GM19328 (cell line): ENCODE data around the gene NGRN.
"Not testable (repeated sequence)": the region's sequence is repeated elsewhere in the genome, so short reads cannot be mapped to it uniquely, and the experiment has no call there.

Experiments
- ATAC-seq: cut with Tn5 transposase; IDR thresholded peaks from one replicate; pipeline ENCODE4 v1.9.1; 2021; ENCODE audit warnings: mild to moderate bottlenecking, moderate library complexity; ENCODE audit not compliant: unreplicated experiment

NGRN gene

GRCh38 chr15:90233387-90234095 lies 31.9 kb upstream of the NGRN start, which contains the start of gene CIB1:
TSS of gene CIB1 (minus strand) at chr15:90233941. CDS start at chr15:90233885, 56 bp downstream.
- peak; percentile 78 for ATAC-seq

DNA sequence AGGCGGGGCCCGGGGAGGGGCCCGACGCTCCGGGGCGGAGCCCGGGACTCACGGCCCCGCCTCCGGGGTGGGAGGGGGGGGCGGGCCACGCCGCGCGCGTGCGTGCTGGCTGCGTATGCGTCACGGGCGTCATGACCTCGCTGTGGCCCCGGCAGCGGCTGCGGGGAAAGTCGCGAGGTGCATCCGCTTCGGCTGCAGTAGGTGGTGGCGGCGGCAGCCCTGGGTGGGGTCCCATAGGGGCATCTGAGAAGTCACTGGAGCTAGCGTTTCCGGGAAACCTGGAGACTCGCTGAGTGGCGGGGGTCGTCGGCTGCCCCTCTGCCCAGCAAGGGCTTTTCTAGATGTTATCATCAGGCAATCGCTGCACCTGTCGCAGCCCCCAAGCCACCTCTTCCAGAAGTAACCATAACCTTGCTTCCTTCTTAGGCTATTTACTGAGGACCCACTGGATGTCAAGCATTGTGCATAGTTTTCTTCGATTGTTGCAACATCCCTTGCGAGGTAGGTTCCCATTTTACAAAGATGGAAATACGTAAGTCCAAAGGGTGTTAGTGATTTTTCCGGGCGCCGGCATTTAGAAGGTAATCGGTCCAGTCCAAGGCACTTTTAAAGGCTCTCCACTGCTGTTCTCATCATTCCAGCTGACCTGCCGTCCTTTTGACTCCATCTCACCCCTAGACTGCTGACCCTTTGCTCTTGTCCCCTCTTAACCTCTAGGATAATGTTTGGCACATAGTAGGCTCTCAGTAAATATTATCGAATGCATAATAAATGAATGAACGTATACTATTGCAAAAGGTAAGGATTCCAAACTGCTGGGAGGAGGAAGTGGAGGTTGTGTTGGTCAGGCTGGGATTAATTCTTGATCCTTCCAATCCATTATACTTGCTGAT lies 31.1 kb upstream of the NGRN start, which contains the start of gene GDPGP1:
Gene GDPGP1 (plus strand): TSS at position 114 of the 893 bp plus-strand sequence. CDS start 6,700 bp downstream, outside the sequence.
- ATAC-seq, result peak; percentile 71

DNA sequence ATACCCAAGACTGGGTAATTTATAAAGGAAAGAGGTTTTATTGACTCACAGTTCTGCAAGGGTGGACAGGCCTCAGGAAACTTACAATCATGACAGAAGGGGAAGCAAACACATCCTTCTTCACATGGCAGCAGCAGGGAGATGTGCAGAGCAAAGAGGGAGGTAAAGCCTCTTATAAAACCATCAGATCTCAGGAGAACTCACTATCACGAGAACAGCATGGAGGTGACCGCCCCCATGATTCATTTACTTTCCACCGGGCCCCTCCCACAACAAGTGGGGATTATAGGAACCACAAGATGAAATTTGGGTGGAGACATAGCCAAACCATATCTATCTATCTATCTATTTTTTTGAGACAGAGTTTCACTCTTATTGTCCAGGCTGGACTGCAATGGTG lies 26.1 kb upstream of the NGRN start:
- no peak for ATAC-seq

DNA sequence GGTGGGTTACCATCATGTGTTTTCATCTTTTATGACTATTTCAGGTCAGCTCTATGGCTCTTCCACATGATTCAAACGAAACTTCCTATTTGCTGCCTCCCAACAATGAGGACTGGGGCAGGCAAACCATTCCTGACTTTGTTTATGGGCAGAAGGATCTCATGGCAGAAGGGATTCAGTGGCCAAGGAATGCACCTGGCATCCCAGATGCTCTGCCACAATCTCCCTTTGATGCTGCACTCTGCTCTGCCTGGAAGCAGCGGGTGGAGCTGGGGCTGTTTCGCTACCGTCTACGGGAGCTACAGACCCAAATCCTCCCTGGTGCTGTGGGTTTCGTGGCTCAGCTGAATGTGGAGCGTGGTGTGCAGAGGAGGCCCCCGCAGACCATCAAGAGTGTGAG lies 24.6 kb upstream of the NGRN start:
- ATAC-seq, result no peak

DNA sequence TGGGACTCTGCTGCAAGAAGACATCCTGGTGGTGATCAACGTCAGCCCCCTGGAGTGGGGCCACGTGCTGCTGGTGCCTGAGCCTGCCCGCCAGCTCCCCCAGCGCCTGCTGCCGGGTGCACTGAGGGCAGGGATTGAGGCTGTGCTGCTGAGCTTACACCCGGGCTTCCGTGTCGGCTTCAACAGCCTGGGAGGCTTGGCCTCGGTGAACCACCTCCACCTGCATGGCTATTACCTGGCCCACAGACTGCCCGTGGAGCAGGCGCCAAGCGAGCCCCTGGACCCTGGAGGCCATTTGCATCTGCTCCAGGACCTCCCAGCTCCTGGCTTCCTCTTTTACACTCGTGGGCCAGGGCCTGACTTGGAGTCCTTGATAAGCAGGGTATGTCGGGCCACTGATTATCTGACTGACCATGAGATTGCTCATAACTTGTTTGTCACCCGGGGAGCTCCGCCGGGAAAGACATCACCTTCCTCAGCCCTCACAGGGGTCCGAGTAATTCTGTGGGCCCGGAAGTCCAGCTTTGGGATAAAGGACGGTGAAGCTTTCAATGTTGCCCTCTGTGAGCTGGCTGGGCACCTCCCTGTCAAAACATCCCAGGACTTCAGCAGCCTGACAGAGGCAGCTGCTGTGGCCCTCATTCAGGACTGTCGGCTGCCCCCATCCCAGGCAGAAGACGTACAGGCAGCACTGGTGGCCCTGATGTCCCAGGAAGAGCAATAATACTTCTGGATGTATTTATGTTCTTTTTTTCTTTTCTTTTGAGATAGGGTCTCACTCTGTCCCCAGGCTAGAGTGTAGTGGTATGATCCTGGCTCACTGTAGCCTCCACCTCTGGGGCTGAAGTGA lies 23.9 kb upstream of the NGRN start:
- no peak for ATAC-seq

- ATAC-seq, result no peak
Measured at GRCh38 chr15:90243943-90244639, 21.4 kb upstream of the NGRN start.

DNA sequence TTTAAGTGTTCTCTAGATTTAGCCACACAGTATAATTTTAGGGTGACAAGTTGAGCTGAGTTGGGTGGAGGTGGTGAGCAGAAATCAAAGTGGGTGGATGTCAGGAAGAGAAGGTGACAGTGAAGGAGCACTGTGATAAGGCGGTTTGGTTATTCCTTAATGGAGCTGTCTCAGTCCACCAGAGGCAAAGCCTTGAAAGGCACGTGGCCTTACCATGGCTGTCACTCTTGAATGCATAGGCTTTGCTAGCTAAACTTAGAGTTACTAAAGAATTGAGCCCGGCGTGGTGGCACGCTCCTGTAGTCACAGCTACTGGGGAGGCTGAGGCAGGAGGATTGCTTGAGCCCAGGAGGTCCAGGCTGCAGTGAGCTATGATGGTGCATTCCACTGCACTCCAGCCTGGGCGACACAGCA lies 16.7 kb upstream of the NGRN start:
- no peak for ATAC-seq

- ATAC-seq, result peak; percentile 62
Measured at GRCh38 chr15:90249203-90249863, 16.1 kb upstream of the NGRN start, which contains the start of gene TTLL13. TSS of gene TTLL13 (plus strand) at chr15:90249556. CDS start at chr15:90250631, 1,075 bp downstream.

- ATAC-seq, result no peak
Measured at GRCh38 chr15:90257776-90258175, 7.7 kb upstream of the NGRN start.

GRCh38 chr15:90259524-90259923 lies 5.9 kb upstream of the NGRN start:
- ATAC-seq, result peak; percentile 52

DNA sequence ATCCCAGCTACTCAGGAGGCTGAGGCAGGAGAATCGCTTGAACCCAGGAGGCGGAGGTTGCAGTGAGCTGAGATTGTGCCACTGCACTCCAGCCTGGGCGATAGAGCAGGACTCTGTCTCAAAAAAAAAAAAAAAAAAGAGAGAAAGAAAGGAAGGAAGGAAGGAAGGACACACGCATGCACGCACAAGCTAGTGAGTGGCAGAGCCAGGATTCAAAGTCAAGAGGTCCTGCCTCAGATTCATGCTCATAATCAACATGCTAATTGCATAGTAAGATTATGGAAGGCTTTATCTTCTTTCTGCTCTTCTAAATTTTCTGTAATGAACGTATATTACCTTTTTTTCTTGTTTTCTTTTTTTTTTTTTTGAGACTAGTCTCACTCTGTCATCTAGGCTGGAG lies 4.7 kb upstream of the NGRN start:
- ATAC-seq, result not testable (repeated sequence)

DNA sequence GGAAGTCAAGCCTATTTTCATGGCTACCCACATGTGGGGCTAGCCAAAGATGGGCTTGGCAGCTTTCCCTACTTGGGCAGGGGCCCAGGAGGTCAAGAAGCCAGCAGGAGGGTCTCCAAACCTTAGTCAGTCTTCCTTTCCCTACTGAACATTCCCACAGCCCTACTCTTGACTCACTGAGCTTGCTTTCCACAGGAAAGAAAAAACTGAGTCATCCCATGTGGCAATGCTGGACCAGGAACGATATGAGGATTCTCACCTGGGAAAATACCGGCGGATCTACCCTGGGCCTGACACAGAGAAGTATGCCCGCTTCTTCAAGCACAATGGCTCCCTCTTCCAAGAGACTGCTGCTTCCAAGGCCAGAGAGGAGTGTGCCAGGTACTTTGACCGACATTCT lies 3.7 kb upstream of the NGRN start:
- ATAC-seq, result no peak

- ATAC-seq, result no peak
Measured at GRCh38 chr15:90262426-90262825, 3.0 kb upstream of the NGRN start.

GRCh38 chr15:90264671-90265070 lies 801 bp upstream of the NGRN start:
- no peak for ATAC-seq

- no peak for ATAC-seq
Measured at GRCh38 chr15:90266061-90266431, 574 bp downstream of the NGRN start.

DNA sequence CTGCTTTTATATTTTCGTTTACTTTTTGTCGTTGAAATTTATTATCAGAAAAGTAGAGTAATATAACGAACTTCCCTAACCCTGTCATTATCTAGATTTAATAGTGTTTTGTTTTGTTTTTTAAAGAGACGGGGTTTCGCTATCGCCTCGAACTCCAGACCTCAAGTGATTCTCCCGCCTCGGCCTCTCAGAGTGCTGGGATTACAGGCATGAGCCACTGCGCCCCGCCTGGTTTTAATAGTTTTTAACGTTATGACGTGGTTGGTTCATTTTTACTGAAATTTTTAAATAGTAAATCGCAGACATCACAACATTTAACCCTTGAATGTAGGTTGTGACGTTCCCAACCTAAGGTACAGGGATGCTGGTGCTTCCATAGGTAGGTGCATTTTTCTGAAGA lies 1.0 kb downstream of the NGRN start:
- ATAC-seq, result no peak

GRCh38 chr15:90268415-90268814 lies 2.9 kb downstream of the NGRN start:
- ATAC-seq, result no peak

GRCh38 chr15:90270502-90271150 lies 5.2 kb downstream of the NGRN start:
- no peak for ATAC-seq

DNA sequence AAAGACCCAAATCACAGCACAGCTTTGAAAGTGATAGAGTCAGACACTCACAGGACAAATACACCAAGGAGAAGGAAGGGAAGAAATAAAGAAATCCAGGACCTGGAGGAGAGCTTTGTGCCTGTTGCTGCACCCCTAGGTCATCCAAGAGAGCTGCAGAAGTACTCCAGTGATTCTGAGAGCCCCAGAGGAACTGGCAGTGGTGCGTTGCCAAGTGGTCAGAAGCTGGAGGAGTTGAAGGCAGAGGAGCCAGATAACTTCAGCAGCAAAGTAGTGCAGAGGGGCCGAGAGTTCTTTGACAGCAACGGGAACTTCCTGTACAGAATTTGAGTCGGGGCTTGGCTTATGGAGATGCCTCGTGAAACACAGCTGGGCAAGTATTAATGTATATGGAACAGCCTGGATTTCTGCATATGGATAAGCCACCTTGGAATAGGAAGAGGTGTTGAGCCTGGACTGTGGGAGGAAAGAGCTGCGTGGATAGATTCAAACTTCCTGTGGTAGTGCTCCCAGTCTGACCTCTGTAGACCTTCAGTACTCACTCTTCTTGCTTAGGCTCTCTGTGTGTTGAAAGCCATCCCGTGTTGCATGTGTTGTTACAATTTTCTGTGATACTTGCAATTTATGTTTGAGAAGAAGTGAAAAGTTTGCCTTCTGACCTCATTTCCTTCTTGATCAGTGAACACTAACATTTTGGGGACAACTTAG lies 6.1 kb downstream of the NGRN start:
- ATAC-seq, result no peak
